ENCODE results near the gene BBLN.

DNA sequence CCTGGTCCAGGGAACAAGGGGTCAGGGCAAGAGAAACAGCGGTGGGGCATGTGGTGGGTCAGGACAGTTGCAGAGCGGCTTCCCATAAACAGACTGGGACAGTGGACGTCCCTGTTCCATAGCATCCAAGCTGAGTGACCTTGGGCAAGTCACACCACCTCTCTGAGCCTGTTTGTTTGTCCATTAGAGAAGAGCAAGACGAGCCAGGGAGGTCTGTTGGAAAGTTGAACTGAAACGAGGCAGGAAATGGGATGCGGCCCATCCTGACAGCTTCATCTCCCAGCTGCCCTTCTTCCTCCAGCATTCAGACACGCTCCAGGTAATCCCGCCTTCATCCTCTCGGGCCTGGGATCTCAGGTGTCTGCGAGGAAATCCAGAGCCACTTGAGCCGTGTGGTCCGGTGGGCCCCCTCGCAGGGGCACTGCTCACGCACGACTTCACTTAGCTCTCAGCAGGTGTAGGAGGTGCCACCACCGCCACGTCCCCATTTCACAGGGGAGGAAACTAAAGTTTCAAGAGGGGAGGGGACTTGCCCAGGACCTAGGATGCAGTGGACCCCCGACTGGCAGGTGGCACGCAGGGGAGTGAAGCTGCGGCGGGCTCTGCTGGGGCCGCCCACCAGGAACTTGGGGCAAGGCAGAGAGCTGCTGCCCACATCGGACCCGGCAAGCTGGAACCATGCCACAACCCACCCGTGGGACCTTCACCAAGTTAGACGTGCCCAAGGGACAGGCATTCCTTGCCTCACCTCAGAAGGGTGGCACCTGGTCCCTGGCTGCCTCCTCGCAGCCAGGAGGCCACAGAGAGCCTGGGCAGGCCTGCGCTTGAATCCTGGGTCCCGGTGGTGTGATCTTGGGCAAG lies 45.5 kb upstream of the BBLN start:
- TF ChIP-seq, protein P1, sequence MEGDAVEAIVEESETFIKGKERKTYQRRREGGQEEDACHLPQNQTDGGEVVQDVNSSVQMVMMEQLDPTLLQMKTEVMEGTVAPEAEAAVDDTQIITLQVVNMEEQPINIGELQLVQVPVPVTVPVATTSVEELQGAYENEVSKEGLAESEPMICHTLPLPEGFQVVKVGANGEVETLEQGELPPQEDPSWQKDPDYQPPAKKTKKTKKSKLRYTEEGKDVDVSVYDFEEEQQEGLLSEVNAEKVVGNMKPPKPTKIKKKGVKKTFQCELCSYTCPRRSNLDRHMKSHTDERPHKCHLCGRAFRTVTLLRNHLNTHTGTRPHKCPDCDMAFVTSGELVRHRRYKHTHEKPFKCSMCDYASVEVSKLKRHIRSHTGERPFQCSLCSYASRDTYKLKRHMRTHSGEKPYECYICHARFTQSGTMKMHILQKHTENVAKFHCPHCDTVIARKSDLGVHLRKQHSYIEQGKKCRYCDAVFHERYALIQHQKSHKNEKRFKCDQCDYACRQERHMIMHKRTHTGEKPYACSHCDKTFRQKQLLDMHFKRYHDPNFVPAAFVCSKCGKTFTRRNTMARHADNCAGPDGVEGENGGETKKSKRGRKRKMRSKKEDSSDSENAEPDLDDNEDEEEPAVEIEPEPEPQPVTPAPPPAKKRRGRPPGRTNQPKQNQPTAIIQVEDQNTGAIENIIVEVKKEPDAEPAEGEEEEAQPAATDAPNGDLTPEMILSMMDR (conservative IDR thresholded peaks at IDR 0.05; ENCODE audit: low read depth, low read length): no peak
- TF ChIP-seq EZH2 (IDR thresholded peaks at IDR 0.05; ENCODE audit: borderline replicate concordance, low read depth, low read length, poor library complexity, severe bottlenecking): no peak
